Measurements from ENCODE around the gene DAND5. TPM values are rescaled to one million over a fixed set of nuclear protein-coding genes. Genes with fewer than 3 reads are reported as not detected.
"Not testable (repeated sequence)": the region's sequence is repeated elsewhere in the genome, so short reads cannot be mapped to it uniquely, and the experiment has no call there.

The DAND5 gene
- polyA plus RNA-seq, 2 of the 4 experiments (the other 2 are of a cell fraction), result 0.12 to 0.21 TPM

- no peak for DNase-seq (ENCODE audit: low read depth in 1 of 2, low spot score in 1 of 2)
- Histone ChIP-seq H3K27ac (no peak overlapping the region), H3K4me3 (no peak overlapping the region), H3K4me2 (peak overlapping the region; percentile 82), H3K4me1 (peaks cover 21% of the 10 kb centered on the region; the same call in 2 of the 3 replicates), H3K9me3 (no peaks in the 10 kb centered on the region)
- 88% methylated on average over 1 of the region's 1 CpG for WGBS (ENCODE audit: missing lambda C conversion rate)
- FAIRE-seq, result no peak
- TF ChIP-seq MAZ (IDR thresholded peaks at IDR 0.05; ENCODE audit: borderline replicate concordance, low read depth, low read length), result no peak
- POLR2A ChIA-PET, result interaction anchor here (0.8 kb wide), 1 partner anchor 21 kb away, joined by 3 read pairs; the partner anchor contains the start of gene FARSA
- CTCF ChIA-PET, result interaction anchor here (1.2 to 5.7 kb wide), 3 partner anchors 10 to 69 kb away, joined by 3 to 43 read pairs (median 6); no protein-coding TSS in a partner anchor
- no peak for ATAC-seq
Observed at GRCh38 chr19:12954612-12954962, 14.8 kb upstream of the DAND5 start.

- Histone ChIP-seq H3K4me1 (peaks cover 21% of the 10 kb centered on the region; the same call in 2 of the 3 replicates), H3K4me3 (peak overlapping the region; percentile 87; the same call in 2 of the 3 replicates), H3K27ac (peak overlapping the region in 1 of 2 experiments; percentile 100; a peak in 3 of 6 replicates), H3K4me2 (peak overlapping the region; percentile 82)
- WGBS (ENCODE audit: missing lambda C conversion rate), result 93% methylated on average over 7 of the region's 9 CpGs
- DNase-seq (ENCODE audit: low read depth in 1 of 2, low spot score in 1 of 2); H3K9me3 ChIP-seq; FAIRE-seq; POLR2A ChIA-PET; ATAC-seq: not testable (repeated sequence)
- CTCF ChIA-PET, result interaction anchor here (1.2 to 5.7 kb wide), 3 partner anchors 9 to 70 kb away, joined by 3 to 43 read pairs (median 4); no protein-coding TSS in a partner anchor
Observed at GRCh38 chr19:12955575-12955974, 13.8 kb upstream of the DAND5 start.

GRCh38 chr19:12955996-12956395 lies 13.4 kb upstream of the DAND5 start:
- CTCF ChIA-PET, result interaction anchor here (0.9 to 5.7 kb wide), 3 partner anchors 9 to 139 kb away, joined by 3 to 43 read pairs (median 4); no protein-coding TSS in a partner anchor
- WGBS (ENCODE audit: missing lambda C conversion rate), result 50% methylated on average over 3 of the region's 12 CpGs
- H3K4me1 ChIP-seq, result peaks cover 21% of the 10 kb centered on the region; the same call in 2 of the 3 replicates
- no peak for TF ChIP-seq HEYL (CRISPR knock-in tag; IDR thresholded peaks at IDR 0.05)
- TF ChIP-seq RAD21 (conservative IDR thresholded peaks at IDR 0.05 in 1 of 2, IDR thresholded peaks at IDR 0.05 in 1 of 2), result no peak
- TF ChIP-seq ESRRA (IDR thresholded peaks at IDR 0.05; ENCODE audit: borderline replicate concordance, low read length), result no peak
- no peak for TF ChIP-seq ZC3H11A (IDR thresholded peaks at IDR 0.05)
- TF ChIP-seq BHLHE40 (IDR thresholded peaks at IDR 0.05; ENCODE audit: low read depth, low read length), result no peak
- TF ChIP-seq RCOR1 (IDR thresholded peaks at IDR 0.05; ENCODE audit: low read depth, low read length), result no peak
- no peak for TF ChIP-seq SREBF2 (IDR thresholded peaks at IDR 0.05)
- TF ChIP-seq, protein P1, sequence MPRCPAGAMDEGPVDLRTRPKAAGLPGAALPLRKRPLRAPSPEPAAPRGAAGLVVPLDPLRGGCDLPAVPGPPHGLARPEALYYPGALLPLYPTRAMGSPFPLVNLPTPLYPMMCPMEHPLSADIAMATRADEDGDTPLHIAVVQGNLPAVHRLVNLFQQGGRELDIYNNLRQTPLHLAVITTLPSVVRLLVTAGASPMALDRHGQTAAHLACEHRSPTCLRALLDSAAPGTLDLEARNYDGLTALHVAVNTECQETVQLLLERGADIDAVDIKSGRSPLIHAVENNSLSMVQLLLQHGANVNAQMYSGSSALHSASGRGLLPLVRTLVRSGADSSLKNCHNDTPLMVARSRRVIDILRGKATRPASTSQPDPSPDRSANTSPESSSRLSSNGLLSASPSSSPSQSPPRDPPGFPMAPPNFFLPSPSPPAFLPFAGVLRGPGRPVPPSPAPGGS (IDR thresholded peaks at IDR 0.05), result no peak
- TF ChIP-seq ZNF302 (CRISPR knock-in tag; IDR thresholded peaks at IDR 0.05), result no peak
- TF ChIP-seq TFCP2L1 (CRISPR knock-in tag; IDR thresholded peaks at IDR 0.05), result no peak
- no peak for TF ChIP-seq ZFP36 (IDR thresholded peaks at IDR 0.05; ENCODE audit: borderline replicate concordance, partially characterized antibody)
- no peak for TF ChIP-seq HOXA7 (CRISPR knock-in tag; IDR thresholded peaks at IDR 0.05)
- no peak for TF ChIP-seq MAZ (IDR thresholded peaks at IDR 0.05; ENCODE audit: borderline replicate concordance, low read depth, low read length)
- TF ChIP-seq MAX (IDR thresholded peaks at IDR 0.05), result no peak
- TF ChIP-seq KDM1A (IDR thresholded peaks at IDR 0.05; ENCODE audit: low read depth), result no peak
- no peak for TF ChIP-seq GATA3 (IDR thresholded peaks at IDR 0.05; ENCODE audit: borderline replicate concordance)
- TF ChIP-seq ELK1 (IDR thresholded peaks at IDR 0.05; ENCODE audit: low read depth, low read length), result no peak
- no peak for TF ChIP-seq JUNB (IDR thresholded peaks at IDR 0.05)
- no peak for TF ChIP-seq RFX5 (IDR thresholded peaks at IDR 0.05)
- peak overlapping the region; percentile 87 for H3K4me3 ChIP-seq
- POLR2A ChIA-PET, result no interaction called here
- ATAC-seq (no peak), FAIRE-seq (no peak), DNase-seq (ENCODE audit: low read depth in 1 of 2, low spot score in 1 of 2) (no peak)
- H3K27ac ChIP-seq, result peak overlapping the region; percentile 98 to 100
- peak overlapping the region; percentile 82 for H3K4me2 ChIP-seq
- H3K9me3 ChIP-seq, result no peaks in the 10 kb centered on the region

Measured in A549 (cell line).